Ovary (tissue), 3 donors: ENCODE measurements around the gene KCNH6.

Experiments used
- POLR2A ChIP-seq: fragments of 450-650 bp; IDR thresholded peaks from one replicate; pipeline ENCODE4 v1.6.1; 2017; ENCODE audit warnings: antibody characterized with exemption, mild to moderate bottlenecking, moderate library complexity
- TF ChIP-seq, protein P1 (sequence below), 3 donors: fragments of 450-650 bp in 2 of 3; fragments of 200-600 bp in 1 of 3; IDR thresholded peaks; one replicate each; pipeline versions ENCODE4 v1.5.1 to v1.8.0; 2016 to 2022; ENCODE audit warnings: antibody characterized with exemption in 3 of 3, mild to moderate bottlenecking in 1 of 3
- donor health status: DM: no; HTN: no; CAD: no.

DNA sequence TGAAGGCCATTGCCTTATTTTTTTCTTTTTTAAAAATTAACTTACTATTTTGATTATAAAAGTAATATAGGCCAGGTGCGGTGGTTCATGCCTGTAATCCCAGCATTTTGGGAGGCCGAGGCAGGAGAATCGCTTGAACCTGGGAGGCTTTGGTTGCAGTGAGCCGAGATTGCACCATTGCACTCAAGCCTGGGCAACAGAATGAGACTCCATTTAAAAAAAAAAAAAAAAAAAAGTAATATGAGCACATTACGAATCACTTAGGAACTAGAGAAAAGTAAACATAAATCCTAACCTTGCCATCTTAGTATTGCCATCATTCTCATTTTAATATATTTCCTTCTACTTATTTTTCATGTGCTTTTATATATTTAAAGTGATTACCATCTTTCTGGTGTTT lies 64.6 kb downstream of the KCNH6 start:
- TF ChIP-seq, protein P1, sequence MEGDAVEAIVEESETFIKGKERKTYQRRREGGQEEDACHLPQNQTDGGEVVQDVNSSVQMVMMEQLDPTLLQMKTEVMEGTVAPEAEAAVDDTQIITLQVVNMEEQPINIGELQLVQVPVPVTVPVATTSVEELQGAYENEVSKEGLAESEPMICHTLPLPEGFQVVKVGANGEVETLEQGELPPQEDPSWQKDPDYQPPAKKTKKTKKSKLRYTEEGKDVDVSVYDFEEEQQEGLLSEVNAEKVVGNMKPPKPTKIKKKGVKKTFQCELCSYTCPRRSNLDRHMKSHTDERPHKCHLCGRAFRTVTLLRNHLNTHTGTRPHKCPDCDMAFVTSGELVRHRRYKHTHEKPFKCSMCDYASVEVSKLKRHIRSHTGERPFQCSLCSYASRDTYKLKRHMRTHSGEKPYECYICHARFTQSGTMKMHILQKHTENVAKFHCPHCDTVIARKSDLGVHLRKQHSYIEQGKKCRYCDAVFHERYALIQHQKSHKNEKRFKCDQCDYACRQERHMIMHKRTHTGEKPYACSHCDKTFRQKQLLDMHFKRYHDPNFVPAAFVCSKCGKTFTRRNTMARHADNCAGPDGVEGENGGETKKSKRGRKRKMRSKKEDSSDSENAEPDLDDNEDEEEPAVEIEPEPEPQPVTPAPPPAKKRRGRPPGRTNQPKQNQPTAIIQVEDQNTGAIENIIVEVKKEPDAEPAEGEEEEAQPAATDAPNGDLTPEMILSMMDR (IDR thresholded peaks at IDR 0.05), result no peak
- no peak for TF ChIP-seq POLR2A
